ENCODE results near the gene ITIH5.

- TF ChIP-seq EZH2 (IDR thresholded peaks at IDR 0.05; ENCODE audit: insufficient read depth, low read length) (no peak), CTCF (IDR thresholded peaks at IDR 0.05; ENCODE audit: insufficient read depth, low read depth, low read length) (no peak)
Measured at GRCh38 chr10:7664707-7665106, 2.1 kb downstream of the ITIH5 start.
